NT2/D1 (cell line): ENCODE measurements around the gene CGB7.
"Not testable (repeated sequence)": the region's sequence is repeated elsewhere in the genome, so short reads cannot be mapped to it uniquely, and the experiment has no call there.

Experiments
- DNase-seq: peaks from one replicate; pipeline ENCODE4 v3.0.0-alpha.2; 2011; ENCODE audit warnings: low read depth, low spot score
- H3K27me3 ChIP-seq: 2 replicates; pipeline ENCODE4 v1.6.0; 2011; ENCODE audit warnings: mild to moderate bottlenecking; ENCODE audit not compliant: insufficient read length, insufficient read depth
- H3K36me3 ChIP-seq: 2 replicates; pipeline ENCODE4 v1.6.1; 2011; ENCODE audit warnings: mild to moderate bottlenecking, low read length, mixed read lengths; ENCODE audit not compliant: insufficient read depth, insufficient read length
- H3K4me1 ChIP-seq: 2 replicates; pipeline ENCODE4 v1.5.1; 2011; ENCODE audit not compliant: insufficient read depth, insufficient read length
- H3K4me3 ChIP-seq: 2 replicates; pipeline ENCODE4 v1.5.1; 2011; ENCODE audit warnings: low read depth; ENCODE audit not compliant: insufficient read length
- H3K9ac ChIP-seq: 2 replicates; pipeline ENCODE4 v1.6.0; 2011; ENCODE audit warnings: low read depth; ENCODE audit not compliant: insufficient read length
- H3K9me3 ChIP-seq: 2 replicates; pipeline ENCODE4 v1.5.1; 2011; ENCODE audit warnings: mild to moderate bottlenecking, low read length; ENCODE audit not compliant: insufficient read depth
- SUZ12 ChIP-seq: IDR thresholded peaks from 2 replicates; pipeline ENCODE4 v1.6.1; 2011; ENCODE audit not compliant: insufficient read length, insufficient read depth; ENCODE audit errors: extremely low read depth
- YY1 ChIP-seq: IDR thresholded peaks from 2 replicates; pipeline ENCODE4 v1.6.1; 2011; ENCODE audit not compliant: insufficient read length, insufficient read depth
- ZNF274 ChIP-seq: IDR thresholded peaks from 2 replicates; pipeline ENCODE4 v1.6.1; 2011; ENCODE audit warnings: mild to moderate bottlenecking, low read depth, low read length

Gene CGB7

DNA sequence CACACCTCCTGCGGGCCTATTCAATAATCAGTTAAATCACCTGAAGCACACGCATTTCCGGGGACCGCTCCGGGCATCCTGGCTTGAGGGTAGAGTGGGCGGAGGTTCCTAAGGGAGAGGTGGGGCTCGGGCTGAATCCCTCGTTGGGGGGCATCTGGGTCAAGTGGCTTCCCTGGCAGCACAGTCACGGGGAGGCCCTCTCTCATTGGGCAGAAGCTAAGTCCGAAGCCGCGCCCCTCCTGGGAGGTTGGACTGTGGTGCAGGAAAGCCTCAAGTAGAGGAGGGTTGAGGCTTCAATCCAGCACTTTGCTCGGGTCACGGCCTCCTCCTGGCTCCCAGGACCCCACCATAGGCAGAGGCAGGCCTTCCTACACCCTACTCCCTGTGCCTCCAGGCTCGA, 14.0 kb downstream of the CGB7 start, which contains the start of gene CGB5:
Gene CGB5 (plus strand): TSS at position 301 of the 400 bp plus-strand sequence. CDS start 362 bp downstream, outside the sequence.
- H3K9me3 ChIP-seq, H3K36me3 ChIP-seq, H3K9ac ChIP-seq, DNase-seq, H3K4me3 ChIP-seq, H3K4me1 ChIP-seq, H3K27me3 ChIP-seq: not testable (repeated sequence)

GRCh38 chr19:49042666-49043065, 14.9 kb downstream of the CGB7 start:
- H3K9ac ChIP-seq, result not testable (repeated sequence)

GRCh38 chr19:49042177-49042576, 15.4 kb downstream of the CGB7 start:
- H3K4me3 ChIP-seq, result no peak overlapping the region
- H3K27me3 ChIP-seq, result no peaks in the 10 kb centered on the region
- no peaks in the 10 kb centered on the region for H3K9me3 ChIP-seq
- no peaks in the 10 kb centered on the region for H3K36me3 ChIP-seq
- no peak overlapping the region for H3K9ac ChIP-seq
- no peaks in the 10 kb centered on the region for H3K4me1 ChIP-seq
- no peak for TF ChIP-seq YY1
- no peak for TF ChIP-seq SUZ12
- no peak for TF ChIP-seq ZNF274
- DNase-seq, result no peak

More at GRCh38 chr19:49042666-49043065, 14.9 kb downstream of the CGB7 start:
- H3K27me3 ChIP-seq, DNase-seq, H3K9me3 ChIP-seq, H3K4me3 ChIP-seq, H3K4me1 ChIP-seq, H3K36me3 ChIP-seq: not testable (repeated sequence)

DNA sequence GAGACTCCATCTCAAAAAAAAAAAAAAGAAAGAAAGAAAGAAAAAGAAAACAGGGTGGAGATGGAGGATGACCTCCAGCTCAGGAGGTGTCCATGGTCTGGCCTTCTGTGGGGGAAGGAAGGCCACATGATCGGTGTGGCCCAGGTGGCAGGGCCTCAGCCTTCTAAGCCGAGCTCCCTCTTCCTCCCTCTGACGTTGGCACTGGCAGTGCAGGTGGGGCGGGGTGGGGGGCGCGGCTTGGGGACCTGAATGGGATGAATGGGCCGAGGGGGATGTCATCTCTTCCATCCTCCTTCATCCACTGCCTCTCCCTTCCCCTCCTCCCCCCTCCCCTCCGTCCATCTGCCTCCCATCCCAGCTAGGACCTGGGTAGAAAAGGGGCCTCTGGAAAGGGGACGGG, 17.8 kb downstream of the CGB7 start:
- DNase-seq, H3K9me3 ChIP-seq, H3K9ac ChIP-seq, H3K4me1 ChIP-seq, H3K27me3 ChIP-seq, H3K4me3 ChIP-seq, H3K36me3 ChIP-seq: not testable (repeated sequence)

- H3K4me3 ChIP-seq, DNase-seq, H3K27me3 ChIP-seq, H3K9ac ChIP-seq, H3K36me3 ChIP-seq, H3K9me3 ChIP-seq, H3K4me1 ChIP-seq: not testable (repeated sequence)
Observed at GRCh38 chr19:49038557-49039276, 18.8 kb downstream of the CGB7 start.

GRCh38 chr19:49038111-49038510, 19.4 kb downstream of the CGB7 start:
- not testable (repeated sequence) for H3K4me1 ChIP-seq, H3K36me3 ChIP-seq, H3K9ac ChIP-seq, DNase-seq, H3K27me3 ChIP-seq, H3K4me3 ChIP-seq, H3K9me3 ChIP-seq

GRCh38 chr19:49036815-49037214, 20.7 kb downstream of the CGB7 start, which contains the start of gene CGB1:
TSS of gene CGB1 (minus strand) at chr19:49036895. CDS start at chr19:49036711, 184 bp downstream.
- not testable (repeated sequence) for H3K27me3 ChIP-seq, H3K4me1 ChIP-seq, H3K36me3 ChIP-seq, H3K9ac ChIP-seq, DNase-seq, H3K9me3 ChIP-seq, H3K4me3 ChIP-seq

GRCh38 chr19:49031642-49032301, 25.8 kb downstream of the CGB7 start, which contains the start of gene CGB2:
TSS of gene CGB2 (plus strand) at chr19:49031890. CDS start at chr19:49032096, 206 bp downstream.
- H3K9ac ChIP-seq, H3K4me3 ChIP-seq, H3K9me3 ChIP-seq, H3K27me3 ChIP-seq, DNase-seq, H3K4me1 ChIP-seq, H3K36me3 ChIP-seq: not testable (repeated sequence)

- H3K4me3 ChIP-seq, H3K9ac ChIP-seq, DNase-seq, H3K4me1 ChIP-seq, H3K27me3 ChIP-seq, H3K36me3 ChIP-seq, H3K9me3 ChIP-seq: not testable (repeated sequence)
Observed at GRCh38 chr19:49030323-49030722, 27.2 kb downstream of the CGB7 start.

- H3K4me1 ChIP-seq, DNase-seq, H3K36me3 ChIP-seq, H3K27me3 ChIP-seq, H3K4me3 ChIP-seq, H3K9ac ChIP-seq, H3K9me3 ChIP-seq: not testable (repeated sequence)
Observed at GRCh38 chr19:49029749-49030148, 27.8 kb downstream of the CGB7 start.

- not testable (repeated sequence) for H3K4me3 ChIP-seq, DNase-seq, H3K9ac ChIP-seq, H3K27me3 ChIP-seq, H3K9me3 ChIP-seq, H3K36me3 ChIP-seq, H3K4me1 ChIP-seq
Observed at GRCh38 chr19:49028686-49029085, 28.9 kb downstream of the CGB7 start.
